ENCODE measurements around the gene PLXNA4.

Gene PLXNA4

GRCh38 chr7:132155715-132156114 is 420.6 kb downstream of the PLXNA4 start:
- no peak for TF ChIP-seq TAF1 (IDR thresholded peaks at IDR 0.05; ENCODE audit: borderline replicate concordance, insufficient read depth, low read length)
- TF ChIP-seq, protein P1, sequence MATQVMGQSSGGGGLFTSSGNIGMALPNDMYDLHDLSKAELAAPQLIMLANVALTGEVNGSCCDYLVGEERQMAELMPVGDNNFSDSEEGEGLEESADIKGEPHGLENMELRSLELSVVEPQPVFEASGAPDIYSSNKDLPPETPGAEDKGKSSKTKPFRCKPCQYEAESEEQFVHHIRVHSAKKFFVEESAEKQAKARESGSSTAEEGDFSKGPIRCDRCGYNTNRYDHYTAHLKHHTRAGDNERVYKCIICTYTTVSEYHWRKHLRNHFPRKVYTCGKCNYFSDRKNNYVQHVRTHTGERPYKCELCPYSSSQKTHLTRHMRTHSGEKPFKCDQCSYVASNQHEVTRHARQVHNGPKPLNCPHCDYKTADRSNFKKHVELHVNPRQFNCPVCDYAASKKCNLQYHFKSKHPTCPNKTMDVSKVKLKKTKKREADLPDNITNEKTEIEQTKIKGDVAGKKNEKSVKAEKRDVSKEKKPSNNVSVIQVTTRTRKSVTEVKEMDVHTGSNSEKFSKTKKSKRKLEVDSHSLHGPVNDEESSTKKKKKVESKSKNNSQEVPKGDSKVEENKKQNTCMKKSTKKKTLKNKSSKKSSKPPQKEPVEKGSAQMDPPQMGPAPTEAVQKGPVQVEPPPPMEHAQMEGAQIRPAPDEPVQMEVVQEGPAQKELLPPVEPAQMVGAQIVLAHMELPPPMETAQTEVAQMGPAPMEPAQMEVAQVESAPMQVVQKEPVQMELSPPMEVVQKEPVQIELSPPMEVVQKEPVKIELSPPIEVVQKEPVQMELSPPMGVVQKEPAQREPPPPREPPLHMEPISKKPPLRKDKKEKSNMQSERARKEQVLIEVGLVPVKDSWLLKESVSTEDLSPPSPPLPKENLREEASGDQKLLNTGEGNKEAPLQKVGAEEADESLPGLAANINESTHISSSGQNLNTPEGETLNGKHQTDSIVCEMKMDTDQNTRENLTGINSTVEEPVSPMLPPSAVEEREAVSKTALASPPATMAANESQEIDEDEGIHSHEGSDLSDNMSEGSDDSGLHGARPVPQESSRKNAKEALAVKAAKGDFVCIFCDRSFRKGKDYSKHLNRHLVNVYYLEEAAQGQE (IDR thresholded peaks at IDR 0.05; ENCODE audit: insufficient read depth in 1 of 2, low read depth in 2 of 2, low read length in 2 of 2) = no peak
- no peak for TF ChIP-seq POLR2AphosphoS5 (IDR thresholded peaks at IDR 0.05; ENCODE audit: low read depth, low read length)
- TF ChIP-seq FOXP2 (optimal IDR thresholded peaks at IDR 0.05; ENCODE audit: borderline replicate concordance, extremely low read depth, extremely low read length, insufficient read depth) = no peak
- no peak for TF ChIP-seq SIN3A (IDR thresholded peaks at IDR 0.05; ENCODE audit: borderline replicate concordance, insufficient read depth, low read length)

GRCh38 chr7:132154695-132155471 is 421.4 kb downstream of the PLXNA4 start:
- no peak for TF ChIP-seq SIN3A (IDR thresholded peaks at IDR 0.05; ENCODE audit: borderline replicate concordance, insufficient read depth, low read length)
- no peak for TF ChIP-seq FOXP2 (optimal IDR thresholded peaks at IDR 0.05; ENCODE audit: borderline replicate concordance, extremely low read depth, extremely low read length, insufficient read depth)
- TF ChIP-seq, protein P1 (IDR thresholded peaks at IDR 0.05; ENCODE audit: insufficient read depth in 1 of 2, low read depth in 2 of 2, low read length in 2 of 2) = no peak
- TF ChIP-seq POLR2AphosphoS5 (IDR thresholded peaks at IDR 0.05; ENCODE audit: low read depth, low read length) = no peak
- no peak for TF ChIP-seq TAF1 (IDR thresholded peaks at IDR 0.05; ENCODE audit: borderline replicate concordance, insufficient read depth, low read length)

DNA sequence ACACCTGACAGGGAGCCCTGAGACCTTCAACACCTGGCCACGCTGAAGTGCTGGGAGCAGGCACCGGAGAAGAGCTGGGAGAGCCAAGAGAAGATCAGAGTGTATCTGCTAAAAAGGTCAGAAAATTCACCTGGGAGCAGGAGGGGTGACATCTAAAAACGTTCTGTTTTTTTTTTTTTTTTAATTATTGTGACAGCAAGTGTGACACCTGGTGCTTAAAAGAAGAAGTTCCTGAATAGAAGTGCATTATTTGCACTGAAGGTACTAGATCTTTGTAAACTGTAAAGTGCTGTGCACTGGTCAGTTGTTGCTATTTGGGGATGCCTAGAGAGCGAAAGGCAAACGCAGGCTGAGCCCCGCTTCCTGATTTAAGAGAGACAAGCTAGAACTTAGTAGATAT is 422.0 kb downstream of the PLXNA4 start:
- TF ChIP-seq, protein P1 (IDR thresholded peaks at IDR 0.05; ENCODE audit: insufficient read depth in 1 of 2, low read depth in 2 of 2, low read length in 2 of 2) = no peak
- TF ChIP-seq SIN3A (IDR thresholded peaks at IDR 0.05; ENCODE audit: borderline replicate concordance, insufficient read depth, low read length) (no peak), FOXP2 (optimal IDR thresholded peaks at IDR 0.05; ENCODE audit: borderline replicate concordance, extremely low read depth, extremely low read length, insufficient read depth) (no peak), POLR2AphosphoS5 (IDR thresholded peaks at IDR 0.05; ENCODE audit: low read depth, low read length) (no peak), TAF1 (IDR thresholded peaks at IDR 0.05; ENCODE audit: borderline replicate concordance, insufficient read depth, low read length) (no peak)

DNA sequence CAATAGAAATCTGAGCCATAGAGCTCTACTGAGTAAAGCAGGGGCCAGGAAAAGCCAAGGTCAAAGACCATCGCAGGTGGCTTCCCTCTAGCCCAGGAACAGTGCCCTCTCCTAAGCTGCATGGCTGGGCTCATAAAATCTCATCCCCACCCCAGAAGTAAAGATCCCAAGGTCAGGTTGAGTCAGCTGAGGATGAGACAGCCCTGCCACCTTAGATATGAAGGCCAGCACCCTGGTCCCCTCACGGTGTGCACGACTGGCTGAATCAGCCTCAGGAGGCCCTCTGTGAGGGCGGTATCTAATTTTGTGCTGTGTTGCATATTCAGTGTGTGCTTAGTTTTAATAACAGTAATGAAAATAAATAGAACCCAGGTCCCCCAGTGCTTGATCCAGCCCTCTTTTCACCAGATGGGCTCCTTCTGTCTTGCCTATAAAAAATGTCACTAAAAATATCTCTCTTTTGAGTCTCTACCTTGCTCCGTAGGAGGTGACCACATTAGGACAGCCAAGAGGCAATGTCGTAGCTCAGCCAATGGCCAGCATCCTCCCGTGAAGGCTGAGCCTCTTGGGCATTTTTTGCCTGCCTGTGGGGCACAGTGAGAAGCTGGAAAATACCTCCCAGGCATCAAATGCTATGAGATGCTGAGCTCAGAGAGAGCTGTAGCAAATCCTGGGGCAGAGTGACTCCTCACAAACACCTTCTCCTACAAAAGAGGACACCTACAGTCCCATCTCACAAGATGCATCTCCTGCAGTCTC is 424.0 kb downstream of the PLXNA4 start:
- TF ChIP-seq, protein P1 (IDR thresholded peaks at IDR 0.05; ENCODE audit: insufficient read depth in 1 of 2, low read depth in 2 of 2, low read length in 2 of 2) = no peak
- TF ChIP-seq FOXP2 (optimal IDR thresholded peaks at IDR 0.05; ENCODE audit: borderline replicate concordance, extremely low read depth, extremely low read length, insufficient read depth) (no peak), SIN3A (IDR thresholded peaks at IDR 0.05; ENCODE audit: borderline replicate concordance, insufficient read depth, low read length) (no peak), TAF1 (IDR thresholded peaks at IDR 0.05; ENCODE audit: borderline replicate concordance, insufficient read depth, low read length) (no peak), POLR2AphosphoS5 (IDR thresholded peaks at IDR 0.05; ENCODE audit: low read depth, low read length) (no peak)
